Vagina (tissue), 2 donors: ENCODE measurements around the gene KRT7.

Experiments used
- POLR2A ChIP-seq, 2 donors: fragments of 450-650 bp; IDR thresholded peaks; one replicate each; pipeline ENCODE4 v1.6.1; 2017; ENCODE audit warnings: antibody characterized with exemption in 2 of 2, mild to moderate bottlenecking in 2 of 2, moderate library complexity in 2 of 2
- TF ChIP-seq, protein P1 (sequence below), 3 experiments: fragments of 450-650 bp in 2 of 3; fragments of 200-600 bp in 1 of 3; sonication (generic) in 1 of 3; IDR thresholded peaks; one replicate each; pipeline ENCODE4 v1.5.1; 2017 to 2019; ENCODE audit warnings: antibody characterized with exemption in 3 of 3, mild to moderate bottlenecking in 2 of 3, moderate library complexity in 2 of 3

GRCh38 chr12:52285172-52285745, 52.2 kb downstream of the KRT7 start:
- no peak for TF ChIP-seq POLR2A (IDR thresholded peaks at IDR 0.05)
- TF ChIP-seq, protein P1, sequence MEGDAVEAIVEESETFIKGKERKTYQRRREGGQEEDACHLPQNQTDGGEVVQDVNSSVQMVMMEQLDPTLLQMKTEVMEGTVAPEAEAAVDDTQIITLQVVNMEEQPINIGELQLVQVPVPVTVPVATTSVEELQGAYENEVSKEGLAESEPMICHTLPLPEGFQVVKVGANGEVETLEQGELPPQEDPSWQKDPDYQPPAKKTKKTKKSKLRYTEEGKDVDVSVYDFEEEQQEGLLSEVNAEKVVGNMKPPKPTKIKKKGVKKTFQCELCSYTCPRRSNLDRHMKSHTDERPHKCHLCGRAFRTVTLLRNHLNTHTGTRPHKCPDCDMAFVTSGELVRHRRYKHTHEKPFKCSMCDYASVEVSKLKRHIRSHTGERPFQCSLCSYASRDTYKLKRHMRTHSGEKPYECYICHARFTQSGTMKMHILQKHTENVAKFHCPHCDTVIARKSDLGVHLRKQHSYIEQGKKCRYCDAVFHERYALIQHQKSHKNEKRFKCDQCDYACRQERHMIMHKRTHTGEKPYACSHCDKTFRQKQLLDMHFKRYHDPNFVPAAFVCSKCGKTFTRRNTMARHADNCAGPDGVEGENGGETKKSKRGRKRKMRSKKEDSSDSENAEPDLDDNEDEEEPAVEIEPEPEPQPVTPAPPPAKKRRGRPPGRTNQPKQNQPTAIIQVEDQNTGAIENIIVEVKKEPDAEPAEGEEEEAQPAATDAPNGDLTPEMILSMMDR (IDR thresholded peaks at IDR 0.05): no peak
